GM13976 (cell line): ENCODE results near the gene HDDC2.

Source experiments
- DNase-seq: peaks from one replicate; pipeline ENCODE4 v3.0.0; 2012; ENCODE audit warnings: low spot score
- CTCF ChIP-seq: IDR thresholded peaks from 2 replicates; pipeline ENCODE4 v1.5.1; 2012; ENCODE audit warnings: borderline replicate concordance, mild to moderate bottlenecking; ENCODE audit not compliant: insufficient read depth; ENCODE audit errors: extremely low read depth, missing control alignments, control extremely low read depth
- in situ Hi-C: fragments of 300-500 bp; cut with MboI; formaldehyde crosslinking; loops from one replicate; pipeline ENCODE4 v1.12.0; 2022; ENCODE audit warnings: low sequenced_read_pairs, mixed read lengths, inconsistent platforms; ENCODE audit not compliant: unreplicated experiment

HDDC2 gene

GRCh38 chr6:125273965-125274364, 27.8 kb downstream of the HDDC2 start:
- TF ChIP-seq CTCF: no peak
- no peak for DNase-seq
- in situ Hi-C loops: no loop called here

GRCh38 chr6:125273251-125273650, 28.5 kb downstream of the HDDC2 start:
- TF ChIP-seq CTCF: no peak
- in situ Hi-C loops: no loop called here
- no peak for DNase-seq

- DNase-seq: no peak
- TF ChIP-seq CTCF: no peak
- in situ Hi-C loops: no loop called here
These were observed 30.1 kb downstream of the HDDC2 start for GRCh38 chr6:125271486-125272159.

GRCh38 chr6:125270380-125270779, 31.4 kb downstream of the HDDC2 start:
- in situ Hi-C loops: no loop called here
- no peak for TF ChIP-seq CTCF
- no peak for DNase-seq

GRCh38 chr6:125269328-125269985, 32.3 kb downstream of the HDDC2 start:
- in situ Hi-C loops: no loop called here
- TF ChIP-seq CTCF: no peak
- no peak for DNase-seq

- TF ChIP-seq CTCF: no peak
- DNase-seq: no peak
- in situ Hi-C loops: no loop called here
These were observed 33.0 kb downstream of the HDDC2 start for GRCh38 chr6:125268765-125269164.
